Measurements from ENCODE around the gene ASB16. TPM values are rescaled to one million over a fixed set of nuclear protein-coding genes. Genes with fewer than 3 reads are reported as not detected.
A peak's percentile ranks its signal among the peaks of the same experiment; 100 is the strongest.

The ASB16 gene
- total and polyA plus RNA-seq, 5 experiments from 2014 or later = 0.09 TPM; not detected in 4

DNA sequence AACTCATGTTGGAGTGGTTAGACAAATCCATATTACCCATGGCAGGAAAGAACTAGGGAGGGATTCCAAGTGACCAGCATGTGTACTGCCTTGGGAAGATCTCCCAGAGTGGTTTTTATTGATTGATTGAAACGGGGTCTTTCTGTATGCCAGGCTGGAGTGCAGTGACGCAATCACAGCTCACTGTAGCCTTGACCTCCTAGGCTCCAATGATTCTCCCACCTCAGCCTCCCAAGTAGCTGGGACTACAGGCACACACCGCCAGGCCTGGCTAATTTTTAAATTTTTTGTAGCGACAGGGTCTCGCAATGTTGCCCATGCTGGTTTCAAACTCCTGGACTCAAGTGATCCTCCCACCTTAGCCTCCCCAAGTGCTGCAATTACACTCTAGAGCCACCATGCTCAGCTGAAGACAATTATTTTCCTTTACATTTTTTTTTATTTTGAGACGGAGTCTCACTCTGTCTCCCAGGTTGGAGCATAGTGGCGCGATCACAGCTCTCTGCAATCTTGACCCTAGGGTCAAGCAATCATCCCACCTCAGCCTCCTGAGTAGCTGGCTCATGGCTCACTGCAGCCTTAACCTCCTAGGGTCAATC lies 13.8 kb downstream of the ASB16 start:
- no peak for DNase-seq
- Mint-ChIP-seq H3K27me3 (no peaks in the 10 kb centered on the region), H3K36me3 (peaks cover 0 to 25% (median 6%) of the 10 kb centered on the region in 3 donors), H3K4me3 (peak overlapping the region in 7 of 10 donors; percentile 15 to 100 (median 48)), H3K9me3 (no peaks in the 10 kb centered on the region), H3K4me1 (peaks cover 20 to 53% (median 44%) of the 10 kb centered on the region in 4 donors), H3K27ac (peak overlapping the region in 6 of 10 donors; percentile 19 to 62 (median 38))
- no peak for ATAC-seq
- POLR2A ChIA-PET = interaction anchor here (1.0 to 6.3 kb wide), 5 partner anchors 8 to 143 kb away, joined by 3 to 111 read pairs (median 10); partner anchors contain the start of genes ATXN7L3, HDAC5 and UBTF

DNA sequence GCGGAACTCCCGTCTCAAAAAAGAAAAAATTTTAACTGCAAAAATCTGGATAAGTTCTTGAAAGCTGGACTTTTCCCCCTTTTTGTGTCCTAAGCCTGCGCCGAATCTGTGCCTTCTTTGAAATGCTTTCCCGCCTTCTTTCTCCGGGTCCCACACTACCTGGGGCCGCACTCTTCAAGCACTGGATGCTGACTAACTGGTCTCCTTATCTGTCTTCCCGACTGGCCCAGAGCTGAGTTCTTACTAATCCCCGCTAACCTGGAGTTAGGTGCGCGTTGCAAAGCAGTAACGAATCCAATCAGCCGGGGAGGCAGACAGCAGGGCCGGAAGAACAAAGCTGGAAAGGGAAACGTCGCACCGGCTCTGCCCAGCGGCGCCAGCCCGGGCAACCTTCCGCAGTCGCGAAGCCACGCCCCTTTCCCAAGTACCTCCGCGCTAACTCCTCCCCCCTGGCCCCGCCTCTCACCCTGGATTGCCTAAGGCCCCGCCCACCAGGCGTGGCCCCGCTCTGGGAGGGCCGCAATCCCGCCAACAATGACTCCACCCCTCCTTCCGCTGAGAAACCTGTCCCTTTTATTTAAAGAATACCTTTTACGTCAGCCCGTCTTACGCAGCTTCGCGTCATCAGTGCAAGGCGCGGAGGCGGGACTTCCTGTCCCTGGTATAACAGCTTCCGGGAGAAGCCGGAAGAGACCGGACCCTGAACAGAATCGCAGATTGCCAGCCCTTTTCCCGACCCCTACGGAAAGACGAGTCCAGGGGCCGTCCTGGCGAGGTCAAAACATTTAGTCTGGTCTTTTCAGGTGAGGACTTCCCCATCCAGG lies 16.0 kb downstream of the ASB16 start, which contains the start of gene TMUB2:
TMUB2 (plus strand) TSS at position 666 of the 824 bp plus-strand sequence. CDS start 737 bp downstream, outside the sequence.
- no peaks in the 10 kb centered on the region for H3K9me3 Mint-ChIP-seq
- POLR2A ChIA-PET = interaction anchor here (0.5 to 6.3 kb wide), 20 partner anchors 13 to 975 kb away, joined by 3 to 111 read pairs (median 6); partner anchors contain the start of genes ASB16, ATXN7L3, HDAC5 and HEXIM2
- H3K27me3 Mint-ChIP-seq = no peaks in the 10 kb centered on the region
- peak within 1 kb of the TSS; percentile 95 to 100 (median 99) for H3K4me3 Mint-ChIP-seq
- peaks cover 23 to 58% (median 49%) of the 10 kb centered on the region in 4 donors for H3K4me1 Mint-ChIP-seq
- peak within 1 kb of the TSS; percentile 98 to 100 (median 100) for H3K27ac Mint-ChIP-seq
- ATAC-seq (peak; percentile 88 to 90), DNase-seq (peak; percentile 98 to 100 (median 99))
- H3K36me3 Mint-ChIP-seq = peaks cover 0 to 34% (median 5%) of the 10 kb centered on the region in 3 donors

DNA sequence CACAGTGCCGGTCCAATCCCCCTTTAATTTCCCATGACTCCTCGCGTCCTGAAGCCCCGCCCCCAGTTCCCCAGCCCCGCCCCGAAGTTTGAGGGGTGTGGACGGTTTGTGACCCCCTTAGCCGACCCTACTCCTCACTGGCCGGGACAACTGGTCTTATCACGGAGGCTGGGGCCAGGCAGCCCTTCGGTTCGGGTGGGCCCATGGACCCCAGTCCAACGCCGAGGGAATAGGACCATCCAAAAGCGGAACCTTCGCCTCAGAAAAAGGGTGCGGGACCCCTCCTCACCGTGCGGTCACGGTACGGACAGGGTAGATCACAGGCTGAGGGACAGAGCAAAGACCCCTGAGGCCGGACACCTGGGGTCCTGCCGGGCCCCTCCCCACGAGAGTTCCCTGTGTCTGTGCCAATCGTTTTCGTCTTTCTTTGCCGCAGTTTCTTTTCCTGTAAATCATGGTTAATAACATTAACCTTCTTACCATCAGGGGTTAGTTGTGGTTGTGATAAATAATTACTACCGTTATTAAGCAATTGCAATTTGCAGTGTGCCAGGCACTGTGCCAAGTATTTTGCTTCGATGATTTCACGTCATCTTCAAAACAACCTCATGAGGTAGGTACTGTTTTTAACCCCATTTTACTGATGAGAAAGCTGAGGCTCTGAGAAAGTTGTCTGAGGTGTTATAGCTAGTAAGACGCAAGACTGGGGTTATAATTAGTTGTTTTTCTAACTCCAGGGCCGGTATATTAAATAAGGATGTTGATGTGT lies 16.8 kb downstream of the ASB16 start:
- Mint-ChIP-seq H3K36me3 (peaks cover 0 to 28% (median 0%) of the 10 kb centered on the region in 3 donors), H3K27ac (peak overlapping the region; percentile 98 to 100 (median 100)), H3K4me1 (peaks cover 17 to 52% (median 47%) of the 10 kb centered on the region in 4 donors), H3K27me3 (no peaks in the 10 kb centered on the region), H3K9me3 (no peaks in the 10 kb centered on the region), H3K4me3 (peak overlapping the region; percentile 95 to 100 (median 99))
- POLR2A ChIA-PET = interaction anchor here (0.5 to 6.3 kb wide), 17 partner anchors 12 to 974 kb away, joined by 3 to 111 read pairs (median 6); partner anchors contain the start of genes ATXN7L3, HDAC5, HEXIM2 and TMEM101
- ATAC-seq = peak; percentile 62 to 65
- no peak for DNase-seq

DNA sequence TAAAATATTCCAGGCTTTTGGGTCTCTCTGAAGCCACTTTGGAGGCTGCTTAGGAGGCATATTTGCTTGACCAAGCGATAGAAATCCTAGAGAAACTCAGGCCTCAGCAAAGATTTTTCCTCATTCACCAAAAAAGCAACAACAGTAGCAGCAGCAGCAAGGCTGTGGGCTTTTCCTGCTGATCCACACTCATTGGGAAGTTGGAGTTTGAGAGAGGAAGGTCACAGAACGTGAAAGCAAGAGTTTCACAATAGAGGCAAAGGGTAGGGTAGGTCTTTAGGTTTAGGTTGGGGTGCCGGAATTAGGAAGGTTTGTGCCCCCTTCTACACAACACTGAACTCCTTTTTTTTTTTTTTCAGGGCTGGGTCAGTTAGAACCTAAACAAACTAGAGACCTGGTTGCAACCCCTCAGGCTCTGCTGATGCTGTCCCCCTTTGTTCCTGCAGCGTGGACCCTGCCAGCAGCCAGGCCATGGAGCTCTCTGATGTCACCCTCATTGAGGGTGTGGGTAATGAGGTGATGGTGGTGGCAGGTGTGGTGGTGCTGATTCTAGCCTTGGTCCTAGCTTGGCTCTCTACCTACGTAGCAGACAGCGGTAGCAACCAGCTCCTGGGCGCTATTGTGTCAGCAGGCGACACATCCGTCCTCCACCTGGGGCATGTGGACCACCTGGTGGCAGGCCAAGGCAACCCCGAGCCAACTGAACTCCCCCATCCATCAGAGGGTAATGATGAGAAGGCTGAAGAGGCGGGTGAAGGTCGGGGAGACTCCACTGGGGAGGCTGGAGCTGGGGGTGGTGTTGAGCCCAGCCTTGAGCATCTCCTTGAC lies 18.3 kb downstream of the ASB16 start:
- no peak for DNase-seq
- Mint-ChIP-seq H3K9me3 (no peaks in the 10 kb centered on the region), H3K27me3 (no peaks in the 10 kb centered on the region), H3K4me3 (peak overlapping the region; percentile 95 to 100 (median 99)), H3K4me1 (peaks cover 17 to 43% (median 43%) of the 10 kb centered on the region in 4 donors), H3K27ac (peak overlapping the region; percentile 98 to 100 (median 100)), H3K36me3 (peaks cover 0 to 31% (median 0%) of the 10 kb centered on the region in 3 donors)
- ATAC-seq = no peak
- POLR2A ChIA-PET = interaction anchor here (0.5 to 6.3 kb wide), 6 partner anchors 11 to 959 kb away, joined by 3 to 111 read pairs (median 4); partner anchors contain the start of genes ATXN7L3, HEXIM1 and UBTF

DNA sequence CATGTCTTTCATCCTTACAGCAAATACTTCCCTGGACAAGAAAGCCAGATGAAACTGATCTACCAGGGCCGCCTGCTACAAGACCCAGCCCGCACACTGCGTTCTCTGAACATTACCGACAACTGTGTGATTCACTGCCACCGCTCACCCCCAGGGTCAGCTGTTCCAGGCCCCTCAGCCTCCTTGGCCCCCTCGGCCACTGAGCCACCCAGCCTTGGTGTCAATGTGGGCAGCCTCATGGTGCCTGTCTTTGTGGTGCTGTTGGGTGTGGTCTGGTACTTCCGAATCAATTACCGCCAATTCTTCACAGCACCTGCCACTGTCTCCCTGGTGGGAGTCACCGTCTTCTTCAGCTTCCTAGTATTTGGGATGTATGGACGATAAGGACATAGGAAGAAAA lies 20.0 kb downstream of the ASB16 start:
- DNase-seq = no peak
- Mint-ChIP-seq H3K4me1 (peaks cover 13 to 29% (median 28%) of the 10 kb centered on the region in 4 donors), H3K27me3 (no peaks in the 10 kb centered on the region), H3K36me3 (peaks cover 0 to 42% (median 0%) of the 10 kb centered on the region in 3 donors), H3K9me3 (no peaks in the 10 kb centered on the region), H3K27ac (peak overlapping the region in 6 of 10 donors; percentile 40 to 90 (median 62)), H3K4me3 (peak overlapping the region in 6 of 10 donors; percentile 4 to 65 (median 35))
- POLR2A ChIA-PET = interaction anchor here (0.7 to 1.0 kb wide), 2 partner anchors 16 to 78 kb away, joined by 3 to 5 read pairs; no protein-coding TSS in a partner anchor
- ATAC-seq = no peak

DNA sequence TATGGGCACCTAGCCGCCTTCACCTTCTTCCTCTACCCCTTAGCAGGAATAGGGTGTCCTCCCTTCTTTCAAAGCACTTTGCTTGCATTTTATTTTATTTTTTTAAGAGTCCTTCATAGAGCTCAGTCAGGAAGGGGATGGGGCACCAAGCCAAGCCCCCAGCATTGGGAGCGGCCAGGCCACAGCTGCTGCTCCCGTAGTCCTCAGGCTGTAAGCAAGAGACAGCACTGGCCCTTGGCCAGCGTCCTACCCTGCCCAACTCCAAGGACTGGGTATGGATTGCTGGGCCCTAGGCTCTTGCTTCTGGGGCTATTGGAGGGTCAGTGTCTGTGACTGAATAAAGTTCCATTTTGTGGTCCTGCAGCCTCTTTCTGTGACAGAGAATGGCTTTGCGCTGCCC lies 20.9 kb downstream of the ASB16 start:
- H3K9me3 Mint-ChIP-seq = no peaks in the 10 kb centered on the region
- H3K27me3 Mint-ChIP-seq = no peaks in the 10 kb centered on the region
- ATAC-seq (no peak), DNase-seq (no peak)
- peak overlapping the region in 3 of 10 donors; percentile 7 to 29 (median 19) for H3K4me3 Mint-ChIP-seq
- H3K4me1 Mint-ChIP-seq = peaks cover 11 to 26% (median 22%) of the 10 kb centered on the region in 4 donors
- H3K27ac Mint-ChIP-seq = peak overlapping the region in 8 of 10 donors; percentile 3 to 81 (median 62)
- POLR2A ChIA-PET = interaction anchor here (0.6 to 1.0 kb wide), 3 partner anchors 15 to 125 kb away, joined by 3 read pairs; partner anchors contain the start of gene LSM12
- peaks cover 0 to 49% (median 2%) of the 10 kb centered on the region in 3 donors for H3K36me3 Mint-ChIP-seq

DNA sequence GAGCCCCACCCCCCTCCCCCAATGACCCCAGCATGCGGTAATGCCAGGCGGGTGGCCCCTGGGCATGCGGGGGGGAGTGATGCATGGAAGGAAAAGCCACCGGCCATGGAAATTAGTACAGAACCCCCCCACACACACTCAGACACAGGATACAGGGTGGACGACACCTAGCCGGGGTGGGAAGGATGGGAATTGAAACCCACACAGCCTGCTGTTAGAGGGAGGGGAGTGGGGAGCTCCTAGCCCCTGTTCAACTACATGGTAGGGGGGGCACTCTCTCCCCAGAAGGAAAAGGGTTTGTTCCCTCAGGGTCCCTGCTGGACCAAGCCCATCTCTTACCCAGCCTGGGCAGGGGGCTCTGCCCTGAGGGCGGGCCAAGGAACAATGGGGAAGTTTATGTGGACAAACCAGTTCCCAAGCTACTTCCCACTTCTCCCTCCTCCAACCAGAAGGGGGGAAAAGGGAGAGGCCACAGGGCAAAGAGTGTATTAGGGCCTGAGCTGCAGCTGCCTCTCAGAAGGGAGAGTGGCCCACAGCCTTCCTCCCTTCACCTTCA lies 21.5 kb downstream of the ASB16 start:
- Mint-ChIP-seq H3K27ac (peak overlapping the region in 2 of 10 donors; percentile 8 to 38), H3K4me3 (no peak overlapping the region), H3K36me3 (peaks cover 0 to 54% (median 2%) of the 10 kb centered on the region in 3 donors), H3K9me3 (no peaks in the 10 kb centered on the region), H3K4me1 (peaks cover 11 to 27% (median 19%) of the 10 kb centered on the region in 4 donors), H3K27me3 (no peaks in the 10 kb centered on the region)
- POLR2A ChIA-PET = interaction anchor here (0.6 to 1.3 kb wide), 5 partner anchors 12 to 125 kb away, joined by 3 to 4 read pairs (median 3); partner anchors contain the start of gene LSM12
- ATAC-seq = no peak
- DNase-seq = no peak

DNA sequence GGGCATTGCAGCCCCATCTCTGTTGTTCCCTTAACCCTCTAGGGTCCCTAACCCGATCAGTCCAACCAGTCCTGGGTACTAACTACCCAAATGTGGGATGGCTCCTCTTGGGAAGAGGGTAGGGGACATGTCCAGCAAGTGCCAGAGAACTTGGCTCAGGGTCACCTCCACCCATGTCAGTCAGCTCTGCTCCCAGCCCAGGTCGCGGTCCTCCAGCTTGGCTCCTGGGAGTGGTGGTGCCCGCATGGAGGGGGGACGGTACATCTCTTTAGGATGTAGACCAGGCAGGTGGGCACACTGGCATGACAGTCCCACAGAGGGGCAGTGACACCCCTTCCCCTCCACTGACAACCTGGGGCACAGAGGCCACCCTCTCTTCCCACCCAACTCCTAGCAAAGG lies 22.2 kb downstream of the ASB16 start:
- Mint-ChIP-seq H3K9me3 (no peaks in the 10 kb centered on the region), H3K4me3 (no peak overlapping the region), H3K4me1 (peaks cover 13 to 31% (median 21%) of the 10 kb centered on the region in 4 donors), H3K27me3 (no peaks in the 10 kb centered on the region), H3K27ac (peak overlapping the region in 3 of 10 donors; percentile 46 to 80 (median 73)), H3K36me3 (peaks cover 0 to 61% (median 2%) of the 10 kb centered on the region in 3 donors)
- ATAC-seq = no peak
- no peak for DNase-seq
- POLR2A ChIA-PET = interaction anchor here (1.0 to 1.3 kb wide), 2 partner anchors 11 to 28 kb away, joined by 3 to 4 read pairs; no protein-coding TSS in a partner anchor

DNA sequence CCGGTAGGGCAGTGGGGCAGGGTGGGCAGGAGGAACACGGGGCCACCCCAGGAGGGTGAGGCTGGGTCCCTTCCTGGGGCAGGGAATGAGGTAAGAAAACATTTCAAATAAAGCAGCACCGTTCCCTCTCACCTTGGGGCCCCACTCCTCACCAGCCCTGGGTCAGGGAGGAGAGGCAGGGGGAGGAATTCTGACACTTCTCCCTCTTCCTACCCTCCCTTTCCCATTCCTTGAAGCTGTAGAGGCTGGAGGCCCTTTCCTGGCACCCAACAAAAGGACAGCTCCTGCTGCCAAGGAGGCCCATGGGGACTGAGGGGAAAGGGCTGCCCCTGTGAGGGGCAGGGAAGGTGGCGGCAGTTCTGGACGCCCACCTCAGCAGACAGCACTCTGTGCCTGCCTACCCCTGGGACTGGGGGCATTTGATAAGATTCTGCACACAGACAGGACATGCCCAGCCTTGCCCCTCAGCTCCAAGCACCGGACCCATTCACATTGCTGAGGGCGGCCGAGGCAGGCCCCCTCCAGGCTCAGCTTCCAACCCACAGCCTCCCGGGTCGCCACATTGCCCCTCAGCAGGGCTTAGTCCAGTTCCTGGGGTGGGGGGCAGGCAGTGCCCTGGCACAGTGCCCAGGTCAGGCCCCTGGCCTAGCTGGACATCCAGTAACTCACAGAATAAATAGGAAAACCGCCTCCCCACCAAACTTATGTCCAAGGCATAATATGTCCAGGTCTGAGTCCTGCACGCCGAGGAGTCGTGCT lies 23.0 kb downstream of the ASB16 start:
- DNase-seq = no peak
- H3K27me3 Mint-ChIP-seq = no peaks in the 10 kb centered on the region
- no peak for ATAC-seq
- H3K4me1 Mint-ChIP-seq = peaks cover 16 to 30% (median 21%) of the 10 kb centered on the region in 4 donors
- no peak overlapping the region for H3K4me3 Mint-ChIP-seq
- POLR2A ChIA-PET = interaction anchor here (1.3 kb wide), 1 partner anchor 10 kb away, joined by 4 read pairs; no protein-coding TSS in a partner anchor
- peaks cover 0 to 67% (median 2%) of the 10 kb centered on the region in 3 donors for H3K36me3 Mint-ChIP-seq
- no peaks in the 10 kb centered on the region for H3K9me3 Mint-ChIP-seq
- peak overlapping the region in 2 of 10 donors; percentile 73 to 80 for H3K27ac Mint-ChIP-seq

DNA sequence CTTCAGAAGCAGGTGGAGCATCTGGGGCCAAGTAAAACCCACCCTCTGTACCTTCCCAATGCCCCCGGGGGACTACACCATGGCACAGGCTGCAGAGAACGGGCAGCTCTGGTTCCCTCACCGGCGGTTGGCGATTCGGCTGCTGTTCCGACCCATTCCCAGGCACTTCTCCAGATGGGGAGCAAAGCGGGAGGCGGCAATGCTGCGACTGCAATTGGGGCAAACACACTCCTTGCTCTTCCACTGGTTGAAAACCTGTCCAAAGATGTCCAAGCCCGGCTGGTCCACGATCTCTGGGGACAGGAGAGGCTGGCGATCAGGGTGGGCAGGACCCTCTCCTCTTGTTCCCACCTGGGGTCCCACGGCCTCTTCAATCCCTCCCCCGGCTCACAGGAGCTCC lies 26.6 kb downstream of the ASB16 start:
- POLR2A ChIA-PET = interaction anchor here (0.6 to 11.1 kb wide), 6 partner anchors 10 to 476 kb away, joined by 8 to 367 read pairs (median 13); partner anchors contain the start of genes SLC25A39, TMUB2 and UBTF
- no peaks in the 10 kb centered on the region for H3K9me3 Mint-ChIP-seq
- peaks cover 21 to 35% (median 28%) of the 10 kb centered on the region in 4 donors for H3K4me1 Mint-ChIP-seq
- peaks cover 0 to 50% (median 2%) of the 10 kb centered on the region in 3 donors for H3K36me3 Mint-ChIP-seq
- peak overlapping the region in 3 of 10 donors; percentile 89 to 96 (median 92) for H3K4me3 Mint-ChIP-seq
- DNase-seq = no peak
- ATAC-seq = no peak
- H3K27ac Mint-ChIP-seq = peak overlapping the region in 6 of 10 donors; percentile 90 to 97 (median 96)
- no peaks in the 10 kb centered on the region for H3K27me3 Mint-ChIP-seq
